Measurements from ENCODE around the gene PDE6G.

DNA sequence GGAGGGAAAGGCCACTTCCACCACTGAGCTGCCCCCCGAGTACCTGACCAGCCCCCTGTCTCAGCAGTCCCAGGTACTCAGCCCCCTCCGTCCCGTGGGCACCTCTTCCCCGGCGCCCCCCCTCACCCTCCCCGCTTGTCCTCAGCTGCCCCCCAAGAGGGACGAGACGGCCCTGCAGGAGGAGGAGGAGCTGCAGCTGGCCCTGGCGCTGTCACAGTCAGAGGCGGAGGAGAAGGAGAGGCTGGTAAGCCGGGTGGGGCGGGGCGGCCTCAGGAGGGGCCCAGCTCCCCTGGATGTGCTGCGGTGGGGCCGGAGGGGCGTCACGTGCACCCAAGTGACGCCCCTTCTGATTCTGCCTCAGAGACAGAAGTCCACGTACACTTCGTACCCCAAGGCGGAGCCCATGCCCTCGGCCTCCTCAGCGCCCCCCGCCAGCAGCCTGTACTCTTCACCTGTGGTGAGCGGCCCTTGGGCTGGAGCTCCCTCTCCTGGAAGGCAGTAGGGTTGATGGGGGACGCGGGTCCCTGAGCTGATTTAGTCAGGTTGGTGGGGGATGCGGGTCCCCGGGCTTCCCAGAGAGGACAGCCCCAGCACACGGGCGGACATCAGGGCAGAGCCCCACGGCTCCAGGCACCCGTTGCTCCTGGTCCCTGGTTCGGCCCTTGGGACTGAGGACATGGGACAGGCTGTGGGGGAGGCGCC, 37.3 kb upstream of the PDE6G start:
- TF ChIP-seq, protein P1, sequence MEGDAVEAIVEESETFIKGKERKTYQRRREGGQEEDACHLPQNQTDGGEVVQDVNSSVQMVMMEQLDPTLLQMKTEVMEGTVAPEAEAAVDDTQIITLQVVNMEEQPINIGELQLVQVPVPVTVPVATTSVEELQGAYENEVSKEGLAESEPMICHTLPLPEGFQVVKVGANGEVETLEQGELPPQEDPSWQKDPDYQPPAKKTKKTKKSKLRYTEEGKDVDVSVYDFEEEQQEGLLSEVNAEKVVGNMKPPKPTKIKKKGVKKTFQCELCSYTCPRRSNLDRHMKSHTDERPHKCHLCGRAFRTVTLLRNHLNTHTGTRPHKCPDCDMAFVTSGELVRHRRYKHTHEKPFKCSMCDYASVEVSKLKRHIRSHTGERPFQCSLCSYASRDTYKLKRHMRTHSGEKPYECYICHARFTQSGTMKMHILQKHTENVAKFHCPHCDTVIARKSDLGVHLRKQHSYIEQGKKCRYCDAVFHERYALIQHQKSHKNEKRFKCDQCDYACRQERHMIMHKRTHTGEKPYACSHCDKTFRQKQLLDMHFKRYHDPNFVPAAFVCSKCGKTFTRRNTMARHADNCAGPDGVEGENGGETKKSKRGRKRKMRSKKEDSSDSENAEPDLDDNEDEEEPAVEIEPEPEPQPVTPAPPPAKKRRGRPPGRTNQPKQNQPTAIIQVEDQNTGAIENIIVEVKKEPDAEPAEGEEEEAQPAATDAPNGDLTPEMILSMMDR (IDR thresholded peaks at IDR 0.05): no peak
- TF ChIP-seq POLR2A (IDR thresholded peaks at IDR 0.05; ENCODE audit: low read depth): no peak
